ENCODE data around the gene SLC6A20.

Gene SLC6A20

GRCh38 chr3:45777746-45778386, 18.5 kb downstream of the SLC6A20 start:
- ChIA-PET CTCF (interaction anchor here (9.9 kb wide), 1 partner anchor 16 kb away, joined by 73 read pairs; no protein-coding TSS in a partner anchor), POLR2A (no interaction called here)
- DNase-seq (ENCODE audit: extremely low spot score) = no peak
- no peak for TF ChIP-seq CTCF (IDR thresholded peaks at IDR 0.05; ENCODE audit: control extremely low read depth, extremely low read depth, low read depth, missing control alignments)

GRCh38 chr3:45777111-45777745, 19.1 kb downstream of the SLC6A20 start:
- no peak for TF ChIP-seq CTCF (IDR thresholded peaks at IDR 0.05; ENCODE audit: control extremely low read depth, extremely low read depth, low read depth, missing control alignments)
- POLR2A ChIA-PET = interaction anchor here (0.5 kb wide), 1 partner anchor 123 kb away, joined by 4 read pairs; no protein-coding TSS in a partner anchor
- CTCF ChIA-PET = interaction anchor here (1.1 to 9.9 kb wide), 2 partner anchors 15 to 39 kb away, joined by 3 to 73 read pairs; no protein-coding TSS in a partner anchor
- no peak for DNase-seq (ENCODE audit: extremely low spot score)

- DNase-seq (ENCODE audit: extremely low spot score) = no peak
- ChIA-PET POLR2A (interaction anchor here (0.5 kb wide), 1 partner anchor 123 kb away, joined by 4 read pairs; no protein-coding TSS in a partner anchor), CTCF (interaction anchor here (1.1 to 9.9 kb wide), 2 partner anchors 15 to 40 kb away, joined by 3 to 73 read pairs; no protein-coding TSS in a partner anchor)
Observed at GRCh38 chr3:45776611-45777010, 19.7 kb downstream of the SLC6A20 start.

GRCh38 chr3:45776301-45776595, 20.1 kb downstream of the SLC6A20 start:
- no peak for DNase-seq (ENCODE audit: extremely low spot score)
- POLR2A ChIA-PET = no interaction called here
- TF ChIP-seq CTCF (IDR thresholded peaks at IDR 0.05; ENCODE audit: control extremely low read depth, extremely low read depth, low read depth, missing control alignments) = no peak
- CTCF ChIA-PET = interaction anchor here (1.1 to 9.9 kb wide), 2 partner anchors 14 to 40 kb away, joined by 3 to 73 read pairs; no protein-coding TSS in a partner anchor

More at GRCh38 chr3:45776611-45777010, 19.7 kb downstream of the SLC6A20 start:
- no peak for TF ChIP-seq CTCF (IDR thresholded peaks at IDR 0.05; ENCODE audit: control extremely low read depth, extremely low read depth, low read depth, missing control alignments)

DNA sequence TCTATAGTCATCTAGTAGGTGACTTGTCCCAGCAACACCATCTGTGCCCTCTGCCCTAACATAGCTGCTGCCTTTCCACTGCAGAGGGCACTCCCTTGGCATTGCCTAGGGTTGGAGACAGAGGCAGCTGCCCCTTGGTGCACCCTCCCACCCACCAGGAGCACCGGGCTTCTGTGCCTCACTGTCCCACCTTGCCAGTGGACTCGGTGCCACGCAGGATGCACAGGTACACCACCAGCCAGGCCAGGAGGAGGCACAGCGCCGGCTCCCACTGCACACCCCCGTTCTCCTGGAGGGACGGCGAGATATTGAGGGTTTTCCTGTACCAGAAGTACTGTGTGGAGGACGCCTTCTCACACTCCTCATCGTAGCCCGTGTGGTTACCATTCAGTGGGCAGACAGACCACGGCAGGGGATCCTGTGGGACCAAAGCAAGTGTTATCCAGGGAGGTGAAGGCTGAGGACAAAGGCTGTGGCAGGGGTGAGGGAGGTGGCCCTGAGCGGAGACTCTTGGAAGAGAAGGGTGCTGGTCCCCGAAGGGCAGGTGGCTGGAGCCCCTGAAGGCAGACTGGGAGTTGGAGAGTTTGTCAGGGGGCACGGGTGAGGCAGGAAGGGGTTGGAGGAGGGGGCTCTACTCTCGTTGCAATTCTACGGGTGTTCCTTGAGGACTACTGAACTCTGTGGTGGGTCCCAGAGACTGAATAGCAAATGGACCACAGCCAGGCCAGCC, 20.6 kb downstream of the SLC6A20 start:
- ChIA-PET CTCF (interaction anchor here (0.9 to 9.9 kb wide), 4 partner anchors 14 to 302 kb away, joined by 3 to 73 read pairs (median 8); no protein-coding TSS in a partner anchor), POLR2A (no interaction called here)
- no peak for DNase-seq (ENCODE audit: extremely low spot score)
- TF ChIP-seq CTCF (IDR thresholded peaks at IDR 0.05; ENCODE audit: control extremely low read depth, extremely low read depth, low read depth, missing control alignments) = no peak
